ENCODE data around the gene ZP1. TPM values are rescaled to one million over a fixed set of nuclear protein-coding genes. Genes with fewer than 3 reads are reported as not detected.

The ZP1 gene
- total and polyA plus RNA-seq, 2 of the 13 experiments (the other 11 are each of a cell fraction or from before 2014, with no cell fraction given) = 0.16 TPM; not detected in 1

DNA sequence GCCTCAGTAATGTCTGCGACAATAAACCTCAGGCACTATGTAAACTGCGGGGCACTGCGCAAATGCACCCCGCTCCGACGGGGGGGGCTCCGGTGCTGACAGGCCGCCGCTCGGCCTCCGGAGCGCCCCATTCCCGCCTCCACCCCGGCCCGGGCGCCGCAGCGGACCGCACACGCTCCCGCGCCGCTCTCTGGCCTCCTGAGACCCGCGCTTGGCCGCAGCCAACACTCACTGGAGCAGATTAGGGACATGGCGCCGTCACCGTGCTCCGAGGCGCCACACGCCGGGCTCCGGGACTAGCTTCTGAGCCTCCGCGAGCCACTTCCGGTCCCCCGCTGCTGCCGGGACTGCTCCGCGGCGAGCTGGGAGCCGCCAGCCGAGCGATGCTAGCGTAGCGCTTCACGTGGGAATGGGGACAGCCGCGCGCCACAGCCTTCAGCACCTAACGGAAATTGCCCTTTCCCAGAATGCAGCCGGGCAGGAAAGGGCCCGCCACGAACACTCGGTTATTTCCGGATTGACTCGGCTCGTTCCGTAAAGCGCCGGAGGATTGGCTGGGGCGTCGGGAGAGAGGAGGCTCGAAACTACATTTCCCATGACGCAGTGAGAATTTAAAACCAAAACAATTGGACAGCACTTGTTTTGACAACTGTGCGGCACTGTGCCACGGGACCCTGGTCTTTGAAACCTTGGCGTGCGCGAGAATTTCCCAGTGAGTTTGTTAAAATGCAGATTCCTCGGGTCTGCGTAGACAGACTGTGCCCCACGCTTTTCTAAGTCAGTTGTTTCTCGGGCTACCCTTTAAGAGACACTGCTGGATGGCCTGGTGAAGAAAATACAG lies 39.0 kb downstream of the ZP1 start, which contains the start of gene PRPF19 (continued):
- TF ChIP-seq, protein P1, sequence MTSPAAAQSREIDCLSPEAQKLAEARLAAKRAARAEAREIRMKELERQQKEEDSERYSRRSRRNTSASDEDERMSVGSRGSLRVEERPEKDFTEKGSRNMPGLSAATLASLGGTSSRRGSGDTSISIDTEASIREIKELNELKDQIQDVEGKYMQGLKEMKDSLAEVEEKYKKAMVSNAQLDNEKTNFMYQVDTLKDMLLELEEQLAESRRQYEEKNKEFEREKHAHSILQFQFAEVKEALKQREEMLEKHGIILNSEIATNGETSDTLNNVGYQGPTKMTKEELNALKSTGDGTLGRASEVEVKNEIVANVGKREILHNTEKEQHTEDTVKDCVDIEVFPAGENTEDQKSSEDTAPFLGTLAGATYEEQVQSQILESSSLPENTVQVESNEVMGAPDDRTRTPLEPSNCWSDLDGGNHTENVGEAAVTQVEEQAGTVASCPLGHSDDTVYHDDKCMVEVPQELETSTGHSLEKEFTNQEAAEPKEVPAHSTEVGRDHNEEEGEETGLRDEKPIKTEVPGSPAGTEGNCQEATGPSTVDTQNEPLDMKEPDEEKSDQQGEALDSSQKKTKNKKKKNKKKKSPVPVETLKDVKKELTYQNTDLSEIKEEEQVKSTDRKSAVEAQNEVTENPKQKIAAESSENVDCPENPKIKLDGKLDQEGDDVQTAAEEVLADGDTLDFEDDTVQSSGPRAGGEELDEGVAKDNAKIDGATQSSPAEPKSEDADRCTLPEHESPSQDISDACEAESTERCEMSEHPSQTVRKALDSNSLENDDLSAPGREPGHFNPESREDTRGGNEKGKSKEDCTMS (CRISPR knock-in tag; conservative IDR thresholded peaks at IDR 0.05) = no peak
- TF ChIP-seq TCF7 (IDR thresholded peaks at IDR 0.05; ENCODE audit: low read depth) (no peak), ZBTB20 (CRISPR knock-in tag; IDR thresholded peaks at IDR 0.05; ENCODE audit: borderline replicate concordance, low read depth) (no peak), RAD21 (CRISPR knock-in tag; IDR thresholded peaks at IDR 0.05) (peak; percentile 45; the same call in 1 of the 2 replicates), ZNF891 (CRISPR knock-in tag; IDR thresholded peaks at IDR 0.05) (peak; percentile 87), KDM6A (CRISPR knock-in tag; IDR thresholded peaks at IDR 0.05; ENCODE audit: low read depth) (no peak), NFYB (CRISPR knock-in tag; IDR thresholded peaks at IDR 0.05) (peak; percentile 78), SYNCRIP (IDR thresholded peaks at IDR 0.05; ENCODE audit: insufficient read depth, low read depth, low read length) (no peak), DPF2 (CRISPR knock-in tag; IDR thresholded peaks at IDR 0.05; ENCODE audit: borderline replicate concordance, low read depth) (no peak), PRPF4 (IDR thresholded peaks at IDR 0.05; ENCODE audit: low read depth, low read length, poor library complexity, severe bottlenecking) (no peak), PCBP2 (optimal IDR thresholded peaks at IDR 0.05; ENCODE audit: low read depth, low read length, poor library complexity, severe bottlenecking) (no peak), ZNF670 (CRISPR knock-in tag; IDR thresholded peaks at IDR 0.05; ENCODE audit: borderline replicate concordance) (no peak), SPEN (CRISPR knock-in tag; IDR thresholded peaks at IDR 0.05; ENCODE audit: low read depth) (peak; percentile 93), KLF11 (CRISPR knock-in tag; IDR thresholded peaks at IDR 0.05) (no peak)
- TF ChIP-seq, protein P2, sequence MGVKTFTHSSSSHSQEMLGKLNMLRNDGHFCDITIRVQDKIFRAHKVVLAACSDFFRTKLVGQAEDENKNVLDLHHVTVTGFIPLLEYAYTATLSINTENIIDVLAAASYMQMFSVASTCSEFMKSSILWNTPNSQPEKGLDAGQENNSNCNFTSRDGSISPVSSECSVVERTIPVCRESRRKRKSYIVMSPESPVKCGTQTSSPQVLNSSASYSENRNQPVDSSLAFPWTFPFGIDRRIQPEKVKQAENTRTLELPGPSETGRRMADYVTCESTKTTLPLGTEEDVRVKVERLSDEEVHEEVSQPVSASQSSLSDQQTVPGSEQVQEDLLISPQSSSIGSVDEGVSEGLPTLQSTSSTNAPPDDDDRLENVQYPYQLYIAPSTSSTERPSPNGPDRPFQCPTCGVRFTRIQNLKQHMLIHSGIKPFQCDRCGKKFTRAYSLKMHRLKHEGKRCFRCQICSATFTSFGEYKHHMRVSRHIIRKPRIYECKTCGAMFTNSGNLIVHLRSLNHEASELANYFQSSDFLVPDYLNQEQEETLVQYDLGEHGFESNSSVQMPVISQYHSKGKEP (CRISPR knock-in tag; IDR thresholded peaks at IDR 0.05) = no peak
- TF ChIP-seq, protein P3, sequence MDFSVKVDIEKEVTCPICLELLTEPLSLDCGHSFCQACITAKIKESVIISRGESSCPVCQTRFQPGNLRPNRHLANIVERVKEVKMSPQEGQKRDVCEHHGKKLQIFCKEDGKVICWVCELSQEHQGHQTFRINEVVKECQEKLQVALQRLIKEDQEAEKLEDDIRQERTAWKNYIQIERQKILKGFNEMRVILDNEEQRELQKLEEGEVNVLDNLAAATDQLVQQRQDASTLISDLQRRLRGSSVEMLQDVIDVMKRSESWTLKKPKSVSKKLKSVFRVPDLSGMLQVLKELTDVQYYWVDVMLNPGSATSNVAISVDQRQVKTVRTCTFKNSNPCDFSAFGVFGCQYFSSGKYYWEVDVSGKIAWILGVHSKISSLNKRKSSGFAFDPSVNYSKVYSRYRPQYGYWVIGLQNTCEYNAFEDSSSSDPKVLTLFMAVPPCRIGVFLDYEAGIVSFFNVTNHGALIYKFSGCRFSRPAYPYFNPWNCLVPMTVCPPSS (IDR thresholded peaks at IDR 0.05) = no peak
- TF ChIP-seq, protein P4, sequence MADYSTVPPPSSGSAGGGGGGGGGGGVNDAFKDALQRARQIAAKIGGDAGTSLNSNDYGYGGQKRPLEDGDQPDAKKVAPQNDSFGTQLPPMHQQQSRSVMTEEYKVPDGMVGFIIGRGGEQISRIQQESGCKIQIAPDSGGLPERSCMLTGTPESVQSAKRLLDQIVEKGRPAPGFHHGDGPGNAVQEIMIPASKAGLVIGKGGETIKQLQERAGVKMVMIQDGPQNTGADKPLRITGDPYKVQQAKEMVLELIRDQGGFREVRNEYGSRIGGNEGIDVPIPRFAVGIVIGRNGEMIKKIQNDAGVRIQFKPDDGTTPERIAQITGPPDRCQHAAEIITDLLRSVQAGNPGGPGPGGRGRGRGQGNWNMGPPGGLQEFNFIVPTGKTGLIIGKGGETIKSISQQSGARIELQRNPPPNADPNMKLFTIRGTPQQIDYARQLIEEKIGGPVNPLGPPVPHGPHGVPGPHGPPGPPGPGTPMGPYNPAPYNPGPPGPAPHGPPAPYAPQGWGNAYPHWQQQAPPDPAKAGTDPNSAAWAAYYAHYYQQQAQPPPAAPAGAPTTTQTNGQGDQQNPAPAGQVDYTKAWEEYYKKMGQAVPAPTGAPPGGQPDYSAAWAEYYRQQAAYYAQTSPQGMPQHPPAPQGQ (CRISPR knock-in tag; IDR thresholded peaks at IDR 0.05; ENCODE audit: borderline replicate concordance) = peak; percentile 64; the same call in 1 of the 2 replicates
- TF ChIP-seq, protein P5, sequence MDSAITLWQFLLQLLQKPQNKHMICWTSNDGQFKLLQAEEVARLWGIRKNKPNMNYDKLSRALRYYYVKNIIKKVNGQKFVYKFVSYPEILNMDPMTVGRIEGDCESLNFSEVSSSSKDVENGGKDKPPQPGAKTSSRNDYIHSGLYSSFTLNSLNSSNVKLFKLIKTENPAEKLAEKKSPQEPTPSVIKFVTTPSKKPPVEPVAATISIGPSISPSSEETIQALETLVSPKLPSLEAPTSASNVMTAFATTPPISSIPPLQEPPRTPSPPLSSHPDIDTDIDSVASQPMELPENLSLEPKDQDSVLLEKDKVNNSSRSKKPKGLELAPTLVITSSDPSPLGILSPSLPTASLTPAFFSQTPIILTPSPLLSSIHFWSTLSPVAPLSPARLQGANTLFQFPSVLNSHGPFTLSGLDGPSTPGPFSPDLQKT (CRISPR knock-in tag; IDR thresholded peaks at IDR 0.05; ENCODE audit: borderline replicate concordance) = no peak
- TF ChIP-seq, protein P6, sequence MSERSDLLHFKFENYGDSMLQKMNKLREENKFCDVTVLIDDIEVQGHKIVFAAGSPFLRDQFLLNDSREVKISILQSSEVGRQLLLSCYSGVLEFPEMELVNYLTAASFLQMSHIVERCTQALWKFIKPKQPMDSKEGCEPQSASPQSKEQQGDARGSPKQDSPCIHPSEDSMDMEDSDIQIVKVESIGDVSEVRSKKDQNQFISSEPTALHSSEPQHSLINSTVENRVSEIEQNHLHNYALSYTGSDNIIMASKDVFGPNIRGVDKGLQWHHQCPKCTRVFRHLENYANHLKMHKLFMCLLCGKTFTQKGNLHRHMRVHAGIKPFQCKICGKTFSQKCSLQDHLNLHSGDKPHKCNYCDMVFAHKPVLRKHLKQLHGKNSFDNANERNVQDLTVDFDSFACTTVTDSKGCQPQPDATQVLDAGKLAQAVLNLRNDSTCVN (CRISPR knock-in tag; IDR thresholded peaks at IDR 0.05; ENCODE audit: borderline replicate concordance) = no peak
